ENCODE measurements around the gene HAAO. TPM values are rescaled to one million over a fixed set of nuclear protein-coding genes. Genes with fewer than 3 reads are reported as not detected.
A peak's percentile ranks its signal among the peaks of the same experiment; 100 is the strongest.
"Not testable (repeated sequence)": the region's sequence is repeated elsewhere in the genome, so short reads cannot be mapped to it uniquely, and the experiment has no call there.

HAAO gene
- total and polyA plus RNA-seq, 11 donors, result 1.3 to 10.6 (median 2.2) TPM

GRCh38 chr2:42832289-42832634, 39.9 kb upstream of the HAAO start:
- Histone ChIP-seq H3K36me3 (no peaks in the 10 kb centered on the region), H3K4me1 (peaks cover 0 to 36% (median 22%) of the 10 kb centered on the region in 12 donors), H3K27me3 (no peaks in the 10 kb centered on the region), H3K27ac (no peak overlapping the region), H3K9me3 (no peaks in the 10 kb centered on the region), H3K4me3 (no peak overlapping the region)
- intact Hi-C loops (cut with DNase I), result no loop called here
- WGBS, 4 donors, result 81 to 96% (median 88%) methylated on average over 6 of the region's 6 CpGs
- TF ChIP-seq CTCF (IDR thresholded peaks at IDR 0.05), result no peak
- TF ChIP-seq POLR2A (IDR thresholded peaks at IDR 0.05), result no peak
- no peak for ATAC-seq
- DNase-seq, result no peak

GRCh38 chr2:42831575-42832288, 39.3 kb upstream of the HAAO start:
- not testable (repeated sequence) for DNase-seq, H3K36me3 ChIP-seq, H3K9me3 ChIP-seq, H3K27me3 ChIP-seq, ATAC-seq, H3K4me3 ChIP-seq, H3K27ac ChIP-seq
- peaks cover 0 to 36% (median 22%) of the 10 kb centered on the region in 12 donors for H3K4me1 ChIP-seq
- WGBS, 4 donors, result 92 to 97% (median 93%) methylated on average over 26 of the region's 26 CpGs
- intact Hi-C loops (cut with DNase I), result loop anchor here in 1 of 10 donors (2.0 kb wide), 1 partner anchor 115 kb away; no protein-coding TSS in a partner anchor

GRCh38 chr2:42830922-42831574, 38.7 kb upstream of the HAAO start:
- no peak for DNase-seq
- Histone ChIP-seq H3K27ac (no peak overlapping the region), H3K27me3 (no peaks in the 10 kb centered on the region), H3K9me3 (no peaks in the 10 kb centered on the region), H3K4me1 (peaks cover 0 to 33% (median 22%) of the 10 kb centered on the region in 12 donors), H3K36me3 (no peaks in the 10 kb centered on the region), H3K4me3 (no peak overlapping the region)
- no peak for TF ChIP-seq CTCF (IDR thresholded peaks at IDR 0.05)
- no peak for TF ChIP-seq POLR2A (IDR thresholded peaks at IDR 0.05)
- intact Hi-C loops (cut with DNase I), result loop anchor here in 1 of 10 donors (2.0 kb wide), 1 partner anchor 116 kb away; no protein-coding TSS in a partner anchor
- WGBS, 4 donors, result 96 to 98% (median 98%) methylated on average over 6 of the region's 6 CpGs
- ATAC-seq, result no peak

- ATAC-seq, result no peak
- intact Hi-C loops (cut with DNase I), result loop anchor here (2.0 to 10.0 kb wide), 18 partner anchors 115 to 777 kb away; partner anchors contain the start of gene ZFP36L2 (in 3 of the 10)
- Histone ChIP-seq H3K4me3 (no peak overlapping the region), H3K9me3 (no peaks in the 10 kb centered on the region), H3K27ac (peak overlapping the region in 9 of 12 donors; percentile 6 to 74 (median 35)), H3K4me1 (peaks cover 0 to 30% (median 20%) of the 10 kb centered on the region in 12 donors), H3K36me3 (no peaks in the 10 kb centered on the region), H3K27me3 (no peaks in the 10 kb centered on the region)
- DNase-seq, result no peak
- WGBS, 4 donors, result 63 to 82% (median 75%) methylated on average over 1 to 4 of the region's 4 CpGs
- TF ChIP-seq POLR2A (IDR thresholded peaks at IDR 0.05) (no peak), CTCF (IDR thresholded peaks at IDR 0.05) (no peak)
Observed at GRCh38 chr2:42829671-42830440, 37.5 kb upstream of the HAAO start.
